Upper lobe of right lung (tissue), 1 donor: ENCODE results near the gene SH3BGRL2. TPM values are rescaled to one million over a fixed set of nuclear protein-coding genes. Genes with fewer than 3 reads are reported as not detected.
"Not testable (repeated sequence)": the region's sequence is repeated elsewhere in the genome, so short reads cannot be mapped to it uniquely, and the experiment has no call there.

ENCODE experiments used
- ATAC-seq: fragments of 200-7000 bp; cut with Tn5 transposase; one replicate; pipeline ENCODE4 v1.9.1; 2020; ENCODE audit warnings: mild to moderate bottlenecking, moderate library complexity
- DNase-seq: peaks from one replicate; pipeline ENCODE4 v3.0.0-alpha.2; 2020
- H3K27ac ChIP-seq: fragments of 200-600 bp; one replicate; pipeline ENCODE4 v1.8.0; 2022
- H3K27me3 ChIP-seq: fragments of 200-600 bp; one replicate; pipeline ENCODE4 v1.8.0; 2022; ENCODE audit warnings: mild to moderate bottlenecking
- H3K36me3 ChIP-seq: fragments of 200-600 bp; one replicate; pipeline ENCODE4 v1.8.0; 2022
- H3K4me1 ChIP-seq: fragments of 200-600 bp; one replicate; pipeline ENCODE4 v1.8.0; 2022
- H3K4me3 ChIP-seq: fragments of 200-600 bp; one replicate; pipeline ENCODE4 v1.8.0; 2022; ENCODE audit warnings: mild to moderate bottlenecking
- H3K9me3 ChIP-seq: fragments of 200-600 bp; one replicate; pipeline ENCODE4 v1.8.0; 2022
- CTCF ChIP-seq: fragments of 200-600 bp; IDR thresholded peaks from one replicate; pipeline ENCODE4 v1.8.0; 2022; ENCODE audit warnings: antibody characterized with exemption
- intact Hi-C: fragments of 100-400 bp; cut with DNase I; formaldehyde crosslinking; loops from one replicate; pipeline ENCODE4 v1.11.0; 2022
- total RNA-seq: library from RNA; stranded (reverse); fragmentation: NEBNext Ultra II Directional; extraction: Animal tissue kit (Norgen Biotek cat#: 25700); gene quantifications from one replicate; pipeline ENCODE4 v1.2.1, GENCODE V29; 2021
- donor health status: DM: no; HTN: yes; CAD: no; lungs with severe emphysema.

Gene SH3BGRL2
- total RNA-seq, 1 donor from 2014 or later: 33.9 TPM

- no peak overlapping the region for H3K4me3 ChIP-seq
- H3K27me3 ChIP-seq: no peaks in the 10 kb centered on the region
- no peaks in the 10 kb centered on the region for H3K4me1 ChIP-seq
- intact Hi-C loops: no loop called here
- H3K9me3 ChIP-seq: no peaks in the 10 kb centered on the region
- H3K36me3 ChIP-seq: no peaks in the 10 kb centered on the region
- no peak for TF ChIP-seq CTCF
- no peak for DNase-seq
- ATAC-seq: peak; percentile 44
- no peak overlapping the region for H3K27ac ChIP-seq
Observed at GRCh38 chr6:79614326-79615305, 16.5 kb upstream of the SH3BGRL2 start.

GRCh38 chr6:79617518-79617941 is 13.6 kb upstream of the SH3BGRL2 start:
- ATAC-seq: no peak
- TF ChIP-seq CTCF: no peak
- no peaks in the 10 kb centered on the region for H3K4me1 ChIP-seq

GRCh38 chr6:79618425-79618824 is 12.7 kb upstream of the SH3BGRL2 start:
- H3K4me3 ChIP-seq, H3K27ac ChIP-seq, intact Hi-C loops, H3K36me3 ChIP-seq, H3K4me1 ChIP-seq, H3K27me3 ChIP-seq, ATAC-seq, DNase-seq, H3K9me3 ChIP-seq: not testable (repeated sequence)

More at GRCh38 chr6:79617518-79617941, 13.6 kb upstream of the SH3BGRL2 start:
- no peaks in the 10 kb centered on the region for H3K36me3 ChIP-seq
- H3K27ac ChIP-seq: no peak overlapping the region
- no peak for DNase-seq
- no peak overlapping the region for H3K4me3 ChIP-seq
- intact Hi-C loops: no loop called here
- no peaks in the 10 kb centered on the region for H3K9me3 ChIP-seq
- H3K27me3 ChIP-seq: no peaks in the 10 kb centered on the region

- TF ChIP-seq CTCF: no peak
- Histone ChIP-seq H3K27me3 (no peaks in the 10 kb centered on the region), H3K4me1 (no peaks in the 10 kb centered on the region), H3K27ac (no peak overlapping the region), H3K9me3 (no peaks in the 10 kb centered on the region), H3K36me3 (no peaks in the 10 kb centered on the region), H3K4me3 (no peak overlapping the region)
- DNase-seq (no peak), ATAC-seq (no peak)
- intact Hi-C loops: no loop called here
Observed at GRCh38 chr6:79621579-79621978, 9.6 kb upstream of the SH3BGRL2 start.

- H3K27ac ChIP-seq: no peak overlapping the region
- intact Hi-C loops: no loop called here
- H3K4me1 ChIP-seq: no peaks in the 10 kb centered on the region
- TF ChIP-seq CTCF: no peak
- DNase-seq: no peak
- no peaks in the 10 kb centered on the region for H3K9me3 ChIP-seq
- H3K27me3 ChIP-seq: no peaks in the 10 kb centered on the region
- no peak overlapping the region for H3K4me3 ChIP-seq
- ATAC-seq: no peak
- no peaks in the 10 kb centered on the region for H3K36me3 ChIP-seq
Observed at GRCh38 chr6:79622364-79622763, 8.8 kb upstream of the SH3BGRL2 start.

- H3K27ac ChIP-seq: no peak overlapping the region
- no peaks in the 10 kb centered on the region for H3K4me1 ChIP-seq
- intact Hi-C loops: no loop called here
- TF ChIP-seq CTCF: no peak
- H3K27me3 ChIP-seq: no peaks in the 10 kb centered on the region
- no peak overlapping the region for H3K4me3 ChIP-seq
- ATAC-seq: no peak
- H3K9me3 ChIP-seq: no peaks in the 10 kb centered on the region
- DNase-seq: no peak
- H3K36me3 ChIP-seq: no peaks in the 10 kb centered on the region
Observed at GRCh38 chr6:79623106-79623505, 8.0 kb upstream of the SH3BGRL2 start.
